Measurements from ENCODE around the gene N4BP2L2.

DNA sequence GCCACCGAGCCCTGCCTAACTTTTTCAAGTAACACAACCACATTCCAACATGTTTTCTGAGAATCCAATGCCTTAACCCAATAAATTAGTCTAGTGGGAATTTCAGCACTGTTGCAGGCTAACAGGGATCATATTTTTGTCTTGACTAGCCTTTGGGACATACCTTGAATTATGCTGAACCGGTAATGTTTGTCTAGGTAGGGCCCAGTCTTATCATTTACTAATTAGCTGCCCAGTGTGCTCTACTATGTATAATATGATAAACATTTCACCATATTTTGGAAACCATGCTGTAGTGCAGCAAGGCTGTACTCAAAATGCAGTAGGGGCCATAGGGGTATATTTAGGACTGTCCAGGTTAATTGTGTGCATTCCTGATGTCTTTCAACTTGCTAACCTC is 44.4 kb upstream of the N4BP2L2 start:
- TF ChIP-seq, protein P1, sequence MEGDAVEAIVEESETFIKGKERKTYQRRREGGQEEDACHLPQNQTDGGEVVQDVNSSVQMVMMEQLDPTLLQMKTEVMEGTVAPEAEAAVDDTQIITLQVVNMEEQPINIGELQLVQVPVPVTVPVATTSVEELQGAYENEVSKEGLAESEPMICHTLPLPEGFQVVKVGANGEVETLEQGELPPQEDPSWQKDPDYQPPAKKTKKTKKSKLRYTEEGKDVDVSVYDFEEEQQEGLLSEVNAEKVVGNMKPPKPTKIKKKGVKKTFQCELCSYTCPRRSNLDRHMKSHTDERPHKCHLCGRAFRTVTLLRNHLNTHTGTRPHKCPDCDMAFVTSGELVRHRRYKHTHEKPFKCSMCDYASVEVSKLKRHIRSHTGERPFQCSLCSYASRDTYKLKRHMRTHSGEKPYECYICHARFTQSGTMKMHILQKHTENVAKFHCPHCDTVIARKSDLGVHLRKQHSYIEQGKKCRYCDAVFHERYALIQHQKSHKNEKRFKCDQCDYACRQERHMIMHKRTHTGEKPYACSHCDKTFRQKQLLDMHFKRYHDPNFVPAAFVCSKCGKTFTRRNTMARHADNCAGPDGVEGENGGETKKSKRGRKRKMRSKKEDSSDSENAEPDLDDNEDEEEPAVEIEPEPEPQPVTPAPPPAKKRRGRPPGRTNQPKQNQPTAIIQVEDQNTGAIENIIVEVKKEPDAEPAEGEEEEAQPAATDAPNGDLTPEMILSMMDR (IDR thresholded peaks at IDR 0.05), result no peak
- no peak for TF ChIP-seq EZH2 (IDR thresholded peaks at IDR 0.05)

Data from neural progenitor cell (in vitro differentiated cells).